ENCODE measurements around the gene CYP4Z1.
"Not testable (repeated sequence)": the region's sequence is repeated elsewhere in the genome, so short reads cannot be mapped to it uniquely, and the experiment has no call there.

DNA sequence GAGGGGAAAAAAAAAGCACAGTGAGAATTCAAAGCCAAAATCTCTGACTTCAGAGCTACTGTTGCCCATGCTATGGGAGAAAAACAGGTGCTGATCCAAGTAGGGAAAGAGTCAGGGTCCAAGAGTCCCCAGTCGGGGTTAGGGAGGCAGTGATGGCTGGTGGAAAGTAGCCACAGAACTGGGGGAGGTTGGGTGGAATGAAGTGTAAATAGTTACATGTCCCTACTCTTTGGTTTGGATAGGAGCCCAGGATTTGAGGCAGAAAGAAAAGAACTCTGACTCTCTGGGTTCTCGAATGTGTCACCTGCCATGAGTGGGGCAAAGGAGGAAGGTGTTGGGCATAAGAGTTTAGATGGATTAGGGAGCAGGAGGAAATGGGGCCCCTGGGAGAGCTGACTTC, 61.8 kb downstream of the CYP4Z1 start:
- TF ChIP-seq, protein P1, sequence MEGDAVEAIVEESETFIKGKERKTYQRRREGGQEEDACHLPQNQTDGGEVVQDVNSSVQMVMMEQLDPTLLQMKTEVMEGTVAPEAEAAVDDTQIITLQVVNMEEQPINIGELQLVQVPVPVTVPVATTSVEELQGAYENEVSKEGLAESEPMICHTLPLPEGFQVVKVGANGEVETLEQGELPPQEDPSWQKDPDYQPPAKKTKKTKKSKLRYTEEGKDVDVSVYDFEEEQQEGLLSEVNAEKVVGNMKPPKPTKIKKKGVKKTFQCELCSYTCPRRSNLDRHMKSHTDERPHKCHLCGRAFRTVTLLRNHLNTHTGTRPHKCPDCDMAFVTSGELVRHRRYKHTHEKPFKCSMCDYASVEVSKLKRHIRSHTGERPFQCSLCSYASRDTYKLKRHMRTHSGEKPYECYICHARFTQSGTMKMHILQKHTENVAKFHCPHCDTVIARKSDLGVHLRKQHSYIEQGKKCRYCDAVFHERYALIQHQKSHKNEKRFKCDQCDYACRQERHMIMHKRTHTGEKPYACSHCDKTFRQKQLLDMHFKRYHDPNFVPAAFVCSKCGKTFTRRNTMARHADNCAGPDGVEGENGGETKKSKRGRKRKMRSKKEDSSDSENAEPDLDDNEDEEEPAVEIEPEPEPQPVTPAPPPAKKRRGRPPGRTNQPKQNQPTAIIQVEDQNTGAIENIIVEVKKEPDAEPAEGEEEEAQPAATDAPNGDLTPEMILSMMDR (IDR thresholded peaks at IDR 0.05): not testable (repeated sequence)
- not testable (repeated sequence) for TF ChIP-seq POLR2A, POLR2AphosphoS5, EP300 (IDR thresholded peaks at IDR 0.05)

Data from gastroesophageal sphincter (tissue), 3 donors.